Activated CD8-positive, alpha-beta T cell treated with anti-CD3 and anti-CD28 coated beads for 36 hours (primary cell): ENCODE results near the gene HLA-DQB2. TPM values are rescaled to one million over a fixed set of nuclear protein-coding genes. Genes with fewer than 3 reads are reported as not detected.

Experiments used
- ATAC-seq: fragments of 200-7000 bp; cut with Tn5 transposase; one replicate; pipeline ENCODE4 v1.10.0; 2021; ENCODE audit warnings: mild to moderate bottlenecking, moderate library complexity
- CTCF ChIA-PET: fragments of 350-600 bp; sonication (Branson Sonifier 250); formaldehyde crosslinking; loops from one replicate; lab custom pipeline; 2021; ENCODE audit warnings: antibody characterized with exemption; lab: Charles Lee
- POLR2A ChIA-PET: fragments of 350-600 bp; sonication (Branson Sonifier 250); formaldehyde crosslinking; loops from one replicate; lab custom pipeline; 2021; ENCODE audit warnings: antibody characterized with exemption; lab: Charles Lee
- DNase-seq: peaks from one replicate; pipeline ENCODE4 v3.0.0-alpha.2; 2020
- H3K27ac Mint-ChIP-seq: one replicate; pipeline ENCODE4 v1.8.0; 2021; ENCODE audit warnings: mild to moderate bottlenecking, mixed read lengths
- H3K27me3 Mint-ChIP-seq: one replicate; pipeline ENCODE4 v1.8.0; 2021; ENCODE audit warnings: mixed read lengths
- H3K36me3 Mint-ChIP-seq: one replicate; pipeline ENCODE4 v1.8.0; 2021; ENCODE audit warnings: low read depth, mixed read lengths
- H3K4me1 Mint-ChIP-seq: one replicate; pipeline ENCODE4 v1.8.0; 2021; ENCODE audit warnings: low read depth, mixed read lengths
- H3K4me3 Mint-ChIP-seq: one replicate; pipeline ENCODE4 v1.8.0; 2021; ENCODE audit warnings: mild to moderate bottlenecking, moderate library complexity, mixed read lengths
- H3K9me3 Mint-ChIP-seq: one replicate; pipeline ENCODE4 v1.8.0; 2021; ENCODE audit warnings: mixed read lengths
- intact Hi-C: fragments of 100-400 bp; cut with micrococcal nuclease; formaldehyde crosslinking; loops from one replicate; pipeline ENCODE4 v1.10.0; 2022
- total RNA-seq, 2 experiments: library from RNA; stranded (reverse); gene quantifications; one replicate each; pipeline ENCODE4 v1.2.3, GENCODE V29; 2021
- TF ChIP-seq, protein P1 (sequence below): fragments of 200-600 bp; IDR thresholded peaks from one replicate; pipeline ENCODE4 v1.8.0; 2022; ENCODE audit warnings: antibody characterized with exemption, mild to moderate bottlenecking

Gene HLA-DQB2
- total RNA-seq, 2 experiments from 2014 or later = 0.60 TPM; not detected in 1

DNA sequence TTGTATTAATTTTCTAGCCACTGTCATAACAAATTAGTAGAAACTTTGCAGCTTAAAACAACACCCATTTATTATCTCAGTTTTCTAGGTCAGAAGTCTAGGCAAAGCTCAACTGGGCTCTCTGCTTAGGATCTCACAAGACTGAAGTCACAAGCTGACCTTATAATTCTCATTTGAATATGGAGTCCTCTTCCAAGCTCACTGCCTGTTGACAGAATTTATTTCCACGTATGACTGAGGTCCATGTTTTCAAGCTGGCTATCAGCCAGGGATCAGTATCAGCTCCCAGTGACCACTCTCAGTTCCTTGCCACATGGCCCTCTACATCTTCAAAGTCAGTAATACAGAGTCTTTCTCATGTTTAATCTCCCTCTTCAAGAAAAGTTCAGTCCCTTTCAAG lies 11.7 kb upstream of the HLA-DQB2 start:
- H3K9me3 Mint-ChIP-seq = no peaks in the 10 kb centered on the region
- H3K4me3 Mint-ChIP-seq = no peak overlapping the region
- H3K36me3 Mint-ChIP-seq = no peaks in the 10 kb centered on the region
- peaks cover 17% of the 10 kb centered on the region for H3K27me3 Mint-ChIP-seq
- POLR2A ChIA-PET = no interaction called here
- no peak overlapping the region for H3K27ac Mint-ChIP-seq
- no peaks in the 10 kb centered on the region for H3K4me1 Mint-ChIP-seq
- intact Hi-C loops = no loop called here
- CTCF ChIA-PET = no interaction called here
- DNase-seq = no peak
- no peak for ATAC-seq
- TF ChIP-seq, protein P1, sequence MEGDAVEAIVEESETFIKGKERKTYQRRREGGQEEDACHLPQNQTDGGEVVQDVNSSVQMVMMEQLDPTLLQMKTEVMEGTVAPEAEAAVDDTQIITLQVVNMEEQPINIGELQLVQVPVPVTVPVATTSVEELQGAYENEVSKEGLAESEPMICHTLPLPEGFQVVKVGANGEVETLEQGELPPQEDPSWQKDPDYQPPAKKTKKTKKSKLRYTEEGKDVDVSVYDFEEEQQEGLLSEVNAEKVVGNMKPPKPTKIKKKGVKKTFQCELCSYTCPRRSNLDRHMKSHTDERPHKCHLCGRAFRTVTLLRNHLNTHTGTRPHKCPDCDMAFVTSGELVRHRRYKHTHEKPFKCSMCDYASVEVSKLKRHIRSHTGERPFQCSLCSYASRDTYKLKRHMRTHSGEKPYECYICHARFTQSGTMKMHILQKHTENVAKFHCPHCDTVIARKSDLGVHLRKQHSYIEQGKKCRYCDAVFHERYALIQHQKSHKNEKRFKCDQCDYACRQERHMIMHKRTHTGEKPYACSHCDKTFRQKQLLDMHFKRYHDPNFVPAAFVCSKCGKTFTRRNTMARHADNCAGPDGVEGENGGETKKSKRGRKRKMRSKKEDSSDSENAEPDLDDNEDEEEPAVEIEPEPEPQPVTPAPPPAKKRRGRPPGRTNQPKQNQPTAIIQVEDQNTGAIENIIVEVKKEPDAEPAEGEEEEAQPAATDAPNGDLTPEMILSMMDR = no peak

DNA sequence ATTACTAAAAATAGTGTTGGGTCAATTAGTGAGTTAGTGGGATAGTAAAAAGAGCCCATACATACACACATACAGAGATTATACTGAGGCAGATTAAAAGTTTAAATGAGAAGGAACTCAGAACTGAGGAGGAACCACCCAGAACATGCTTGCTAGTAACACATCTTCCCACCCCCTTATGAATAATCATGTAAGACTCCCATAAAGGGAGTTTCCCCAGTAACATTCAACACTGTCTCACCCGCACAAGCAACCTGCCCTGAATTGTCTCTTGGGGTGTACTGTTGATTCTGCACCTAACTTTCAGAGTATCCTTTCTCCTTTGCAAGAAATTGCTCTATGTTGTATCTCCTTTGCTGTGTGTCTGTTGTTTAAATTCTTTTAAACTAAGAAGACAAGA lies 11.1 kb upstream of the HLA-DQB2 start:
- peak; percentile 56 for ATAC-seq
- ChIA-PET CTCF (no interaction called here), POLR2A (no interaction called here)
- Mint-ChIP-seq H3K9me3 (no peaks in the 10 kb centered on the region), H3K27me3 (peaks cover 19% of the 10 kb centered on the region), H3K4me1 (no peaks in the 10 kb centered on the region), H3K4me3 (no peak overlapping the region), H3K36me3 (no peaks in the 10 kb centered on the region), H3K27ac (no peak overlapping the region)
- no peak for DNase-seq
- TF ChIP-seq, protein P1 = no peak
- intact Hi-C loops = no loop called here

DNA sequence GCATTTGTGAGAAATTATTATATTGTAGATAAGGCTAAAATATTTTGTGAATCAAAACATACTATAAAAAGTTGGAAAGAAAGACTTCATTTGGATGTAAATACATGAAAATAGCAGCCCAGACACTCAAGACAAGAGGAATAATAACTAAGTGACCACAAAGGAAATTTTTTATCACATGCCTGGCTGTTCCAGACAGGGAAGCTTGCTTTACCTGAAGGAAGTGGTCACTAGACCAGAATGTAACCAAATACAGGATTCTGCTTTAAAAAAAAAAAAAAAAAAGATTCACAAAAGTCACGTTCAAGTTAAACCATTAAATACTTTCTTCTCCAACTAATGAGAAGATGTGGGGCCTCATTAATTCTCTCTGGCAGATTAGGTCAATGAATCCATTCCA lies 9.3 kb upstream of the HLA-DQB2 start:
- intact Hi-C loops = no loop called here

DNA sequence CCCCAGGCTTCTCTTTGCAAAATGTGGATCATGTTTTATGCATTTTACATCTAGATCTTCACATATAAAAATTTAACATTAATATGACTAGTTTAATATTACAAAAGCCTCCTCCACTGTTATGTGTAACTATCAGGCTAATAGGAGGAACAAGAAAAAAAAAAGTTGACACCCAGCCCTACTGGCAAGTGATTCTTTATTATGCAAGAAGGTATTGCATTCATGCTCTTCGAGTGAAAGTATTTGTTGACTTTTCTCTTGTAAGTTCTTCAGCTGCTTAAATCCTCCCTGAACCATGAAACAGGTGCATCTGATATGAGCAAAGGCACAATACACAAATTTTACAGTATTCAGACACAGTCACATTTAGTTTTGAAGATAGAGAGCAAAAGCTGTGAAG lies 716 bp upstream of the HLA-DQB2 start:
- TF ChIP-seq, protein P1 = no peak
- no peaks in the 10 kb centered on the region for H3K9me3 Mint-ChIP-seq
- no peaks in the 10 kb centered on the region for H3K4me1 Mint-ChIP-seq
- H3K36me3 Mint-ChIP-seq = no peaks in the 10 kb centered on the region
- intact Hi-C loops = no loop called here
- H3K27me3 Mint-ChIP-seq = peaks cover 27% of the 10 kb centered on the region
- H3K27ac Mint-ChIP-seq = no peak overlapping the region
- POLR2A ChIA-PET = no interaction called here
- no peak for DNase-seq
- no peak overlapping the region for H3K4me3 Mint-ChIP-seq
- ATAC-seq = no peak
- CTCF ChIA-PET = interaction anchor here (2.9 kb wide), 1 partner anchor 22 kb away, joined by 10 read pairs; no protein-coding TSS in a partner anchor

More for the DNA sequence above, 9.3 kb upstream of the HLA-DQB2 start:
- H3K27ac Mint-ChIP-seq = no peak overlapping the region
- H3K36me3 Mint-ChIP-seq = no peaks in the 10 kb centered on the region
- ATAC-seq = no peak
- no peak for DNase-seq
- H3K4me3 Mint-ChIP-seq = no peak overlapping the region
- H3K4me1 Mint-ChIP-seq = no peaks in the 10 kb centered on the region
- ChIA-PET CTCF (no interaction called here), POLR2A (no interaction called here)
- TF ChIP-seq, protein P1 = no peak
- peaks cover 23% of the 10 kb centered on the region for H3K27me3 Mint-ChIP-seq
- H3K9me3 Mint-ChIP-seq = no peaks in the 10 kb centered on the region

DNA sequence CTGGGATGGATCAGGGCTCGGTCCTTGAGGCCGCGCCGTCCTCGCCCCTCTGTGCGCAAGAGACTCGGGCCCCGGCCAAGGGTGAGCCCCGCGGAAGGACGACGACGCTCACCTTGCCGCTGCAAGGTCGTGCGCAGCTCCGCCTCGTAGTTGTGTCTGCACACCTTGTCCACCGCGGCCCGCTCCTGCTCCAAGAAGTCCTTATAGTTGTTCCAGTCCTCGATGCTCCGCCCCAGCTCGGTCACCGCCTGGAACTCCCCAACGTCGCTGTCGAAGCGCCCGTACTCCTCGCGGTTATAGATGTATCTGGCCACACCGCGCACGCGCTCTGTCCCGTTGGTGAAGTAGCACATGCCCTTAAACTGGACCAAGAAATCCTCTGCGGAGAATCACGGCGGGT lies 1.8 kb downstream of the HLA-DQB2 start:
- DNase-seq = no peak
- H3K27me3 Mint-ChIP-seq = peaks cover 15% of the 10 kb centered on the region
- no peaks in the 10 kb centered on the region for H3K36me3 Mint-ChIP-seq
- ATAC-seq = no peak
- no peaks in the 10 kb centered on the region for H3K4me1 Mint-ChIP-seq
- ChIA-PET POLR2A (no interaction called here), CTCF (interaction anchor here (0.7 to 2.2 kb wide), 5 partner anchors 9 to 348 kb away, joined by 3 to 5 read pairs (median 3); no protein-coding TSS in a partner anchor)
- H3K4me3 Mint-ChIP-seq = no peak overlapping the region
- intact Hi-C loops = loop anchor here (2.0 kb wide), 1 partner anchor 99 kb away; no protein-coding TSS in a partner anchor
- TF ChIP-seq, protein P1 = no peak
- H3K9me3 Mint-ChIP-seq = no peaks in the 10 kb centered on the region
- no peak overlapping the region for H3K27ac Mint-ChIP-seq
